Left renal cortex interstitium (tissue), 4 donors: Measurements from ENCODE around the gene RAE1. TPM values are rescaled to one million over a fixed set of nuclear protein-coding genes. Genes with fewer than 3 reads are reported as not detected.

Experiments used
- DNase-seq, 4 donors: peaks; one replicate each; pipeline ENCODE4 v3.0.0-alpha.2; 2013; ENCODE audit warnings: low read depth in 4 of 4, low spot score in 2 of 4, missing footprints in 1 of 4
- polyA plus RNA-seq, 4 donors: library from polyadenylated mRNA; unstranded; fragments of 120-200 nt; gene quantifications; one replicate each; pipeline ENCODE4 v1.2.1, GENCODE V29; 2013; ENCODE audit not compliant: insufficient read length in 4 of 4

The RAE1 gene
- polyA plus RNA-seq, 4 donors, result 54.4 to 58.3 (median 55.9) TPM

DNA sequence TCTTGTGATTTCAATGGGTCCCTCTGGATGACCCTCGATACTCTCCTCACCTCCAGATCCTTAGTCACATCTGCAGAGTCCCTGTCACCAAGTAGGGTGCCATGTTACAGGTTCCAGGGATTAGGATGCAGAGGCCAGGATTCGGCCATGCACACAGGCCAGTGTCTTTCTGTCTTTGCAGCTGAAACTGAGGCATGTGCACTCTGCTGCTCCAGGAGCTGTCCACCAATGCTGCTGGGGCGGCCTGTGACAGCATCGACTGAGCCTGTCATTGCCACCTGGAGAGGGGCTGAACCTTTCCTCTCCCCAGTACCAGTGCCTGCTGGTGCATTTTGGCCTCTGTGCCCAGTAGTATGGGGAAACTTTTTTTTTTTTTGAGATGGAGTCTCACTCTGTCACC lies 35.7 kb downstream of the RAE1 start:
- DNase-seq, result no peak

DNA sequence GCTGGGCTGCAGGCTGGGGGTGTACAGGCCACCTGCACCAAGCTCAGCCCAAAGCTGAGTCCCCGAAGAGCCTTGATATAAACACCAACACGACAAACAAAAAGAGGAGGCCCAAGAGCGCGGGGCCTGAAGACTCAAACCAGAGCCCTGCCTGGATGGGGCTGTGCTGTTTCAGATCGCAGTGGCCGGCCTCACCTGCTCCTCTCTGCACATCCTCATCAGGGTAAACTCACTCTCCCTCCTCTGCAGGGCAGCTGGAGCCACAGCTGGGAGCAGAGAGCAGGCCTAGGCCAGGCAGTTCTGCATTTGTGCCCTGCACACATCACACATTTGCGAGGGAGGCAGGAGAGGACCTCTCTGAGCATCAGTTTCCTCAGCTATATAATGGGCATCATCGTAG lies 36.4 kb downstream of the RAE1 start:
- DNase-seq, result no peak

DNA sequence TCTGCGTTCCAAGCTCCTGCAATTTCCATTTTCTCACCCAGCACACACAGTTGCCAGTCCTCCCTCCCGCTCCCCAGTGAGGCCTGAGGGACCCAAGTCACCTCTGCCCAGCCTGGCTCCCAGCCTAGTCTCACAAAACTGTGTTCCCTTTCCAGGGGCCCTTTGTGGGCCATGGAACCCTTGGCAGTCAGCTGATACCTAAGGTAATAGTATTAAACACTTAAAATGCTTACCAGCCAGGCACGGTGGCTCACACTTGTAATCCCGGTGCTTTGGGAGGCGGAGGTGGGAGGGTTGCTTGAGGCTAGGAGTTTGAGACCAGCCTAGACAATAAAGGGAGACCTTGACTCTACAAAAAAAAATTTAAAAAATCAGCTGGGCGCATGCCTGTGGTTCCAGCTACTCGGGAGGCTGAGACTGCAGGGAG lies 36.9 kb downstream of the RAE1 start:
- DNase-seq, result no peak

DNA sequence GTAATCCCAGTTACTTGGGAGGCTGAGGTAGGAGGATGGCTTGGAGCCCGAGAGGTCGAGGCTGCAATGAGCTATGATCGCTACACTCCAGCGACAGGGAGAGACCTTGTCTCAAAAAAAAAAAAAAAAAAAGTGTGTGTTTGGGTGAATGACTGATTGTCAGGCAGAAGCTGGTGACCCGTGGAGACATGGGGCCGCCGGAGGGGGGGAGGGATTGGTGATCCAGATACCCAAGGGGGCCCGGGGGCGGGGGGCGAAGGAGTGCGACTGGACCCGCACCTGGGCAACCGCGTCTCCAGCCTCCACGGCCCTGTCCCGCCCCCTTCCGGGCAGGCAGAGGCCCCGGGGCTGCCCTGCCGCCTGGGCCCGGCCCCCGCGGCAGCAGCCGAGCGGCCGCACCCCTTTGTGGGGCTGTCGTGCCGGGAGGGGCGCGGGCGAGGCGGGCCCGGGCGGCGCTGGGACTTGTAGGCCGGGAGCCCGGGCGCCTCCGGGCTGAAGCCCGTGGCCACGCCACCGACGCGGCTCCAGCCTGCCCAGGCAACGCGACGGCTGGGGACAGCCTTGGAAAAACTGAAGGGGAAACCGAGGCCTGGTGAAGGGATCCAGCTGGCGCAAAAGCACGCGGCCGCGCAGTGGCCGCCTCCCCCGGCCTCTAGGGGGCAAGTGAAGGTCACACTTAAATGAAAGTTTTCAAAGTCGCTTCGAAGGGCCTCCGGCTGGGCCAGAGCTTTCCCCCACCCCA lies 38.1 kb downstream of the RAE1 start:
- no peak for DNase-seq

DNA sequence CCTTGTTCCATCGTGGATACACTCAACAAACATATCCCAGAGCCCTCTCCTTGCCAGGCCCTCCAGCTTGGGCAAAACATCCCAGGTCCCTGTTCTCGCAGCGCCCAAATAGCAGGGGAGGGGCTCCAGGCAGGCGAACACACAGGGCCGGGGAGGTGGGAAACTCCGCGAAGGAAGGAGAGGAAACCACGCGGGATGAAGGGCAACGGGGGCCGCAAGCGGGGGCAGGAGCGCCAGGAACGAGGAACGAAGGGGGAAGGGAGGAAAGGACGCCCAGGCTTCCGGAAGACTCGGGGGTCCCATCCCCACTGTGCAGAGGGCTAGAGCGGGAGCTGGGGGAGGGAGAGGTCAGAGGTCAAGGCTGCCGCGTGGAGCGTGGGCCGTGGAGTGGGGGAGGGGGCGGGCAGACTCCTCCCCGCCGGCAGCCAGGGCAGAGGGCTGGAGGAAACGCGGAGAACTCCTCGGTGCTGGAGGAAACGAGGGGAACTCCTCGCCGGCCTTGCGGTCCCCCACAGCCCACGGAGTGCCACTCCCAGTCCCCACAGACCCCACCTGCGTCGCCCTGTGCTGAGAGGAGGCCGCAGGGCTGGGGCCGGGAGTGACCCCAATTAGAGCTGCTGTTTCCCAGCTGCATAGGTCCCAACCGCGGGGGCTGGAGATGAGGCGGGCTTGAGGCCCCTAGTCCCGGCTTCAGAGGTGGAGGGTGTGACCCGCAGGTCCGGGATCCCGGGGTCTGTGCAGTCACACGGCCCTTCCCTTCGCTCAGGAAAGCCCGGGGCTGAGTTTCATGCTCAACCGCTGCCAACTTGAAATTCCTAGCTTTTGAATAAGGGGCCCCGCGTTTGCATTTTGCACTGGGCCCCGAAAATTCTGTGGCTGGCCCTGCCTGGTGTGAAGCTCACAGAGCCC lies 38.9 kb downstream of the RAE1 start:
- no peak for DNase-seq

DNA sequence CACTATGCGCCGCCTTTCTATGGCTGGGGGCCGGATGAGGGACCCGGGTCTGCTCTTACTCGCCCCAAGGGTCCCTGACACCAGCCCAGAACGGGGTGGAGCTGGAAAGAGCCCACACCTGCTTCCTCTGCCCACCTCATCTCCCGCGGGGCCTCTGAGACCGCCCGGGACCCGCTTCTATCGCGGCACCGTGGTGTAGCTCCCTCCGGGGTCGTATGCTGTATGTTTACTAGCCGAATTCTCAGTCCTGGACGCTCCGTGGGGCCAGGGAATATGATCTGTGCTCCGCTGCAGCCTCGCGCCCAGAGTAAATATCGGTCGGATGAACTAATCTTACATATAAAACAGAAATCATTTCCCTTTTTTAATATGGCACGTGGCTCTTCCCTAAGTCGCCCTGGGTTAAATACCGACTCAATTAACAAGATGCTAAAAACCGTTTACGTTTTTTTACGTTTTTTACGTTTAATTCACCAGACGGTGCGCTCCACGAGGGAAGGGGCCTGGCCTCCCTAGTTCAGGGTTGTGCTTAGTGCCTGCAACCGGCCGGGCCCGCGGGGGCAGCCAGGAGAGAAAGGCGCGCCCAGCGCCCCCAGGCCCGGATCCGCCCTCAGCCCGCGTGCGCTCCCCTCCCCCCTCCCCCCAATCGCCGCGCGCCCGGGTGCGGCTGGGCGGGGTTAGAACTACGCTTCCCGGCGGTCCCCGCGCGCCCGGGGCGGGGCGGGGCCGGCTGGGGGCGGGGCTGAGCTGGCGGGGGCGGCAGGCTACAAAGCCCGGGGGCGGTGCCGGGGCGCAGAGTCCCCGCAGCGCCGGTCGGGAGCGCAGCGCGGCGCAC lies 39.8 kb downstream of the RAE1 start, which contains the start of gene RBM38:
Gene RBM38 (plus strand): TSS at position 793 of the 835 bp plus-strand sequence. CDS start 186 bp downstream, outside the sequence.
- DNase-seq, result no peak

DNA sequence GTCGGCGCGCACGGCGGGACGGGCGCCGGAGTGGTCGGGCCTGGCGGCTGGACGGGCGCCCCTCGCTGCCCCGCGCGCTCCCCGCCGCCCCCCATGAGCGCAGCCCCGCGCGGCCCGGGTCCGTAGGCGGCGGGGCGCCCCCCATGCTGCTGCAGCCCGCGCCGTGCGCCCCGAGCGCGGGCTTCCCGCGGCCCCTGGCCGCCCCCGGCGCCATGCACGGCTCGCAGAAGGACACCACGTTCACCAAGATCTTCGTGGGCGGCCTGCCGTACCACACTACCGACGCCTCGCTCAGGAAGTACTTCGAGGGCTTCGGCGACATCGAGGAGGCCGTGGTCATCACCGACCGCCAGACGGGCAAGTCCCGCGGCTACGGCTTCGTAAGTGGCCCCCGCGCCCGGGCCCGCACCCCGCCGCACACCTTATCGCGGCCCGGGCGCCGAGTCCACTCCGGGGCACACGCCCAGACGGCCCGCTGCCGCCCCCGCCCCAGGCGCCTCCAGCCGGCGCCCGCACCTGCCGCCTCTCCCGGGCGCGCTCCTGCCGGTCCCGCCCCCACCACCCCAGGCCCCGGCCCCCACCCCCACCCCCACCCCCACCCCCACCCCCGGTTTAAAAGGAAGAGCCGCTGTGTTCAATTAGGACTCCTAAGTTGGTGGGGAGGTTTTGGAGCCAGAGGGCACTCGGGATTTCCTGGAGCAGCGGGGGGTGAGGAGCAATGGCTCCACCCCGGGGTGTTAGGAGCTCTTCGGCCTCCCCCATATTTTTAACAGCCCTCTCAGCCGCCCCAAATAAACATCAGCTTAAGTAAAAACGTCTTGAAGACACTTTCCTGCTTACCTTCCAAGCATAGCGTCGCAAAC lies 40.6 kb downstream of the RAE1 start:
- no peak for DNase-seq

DNA sequence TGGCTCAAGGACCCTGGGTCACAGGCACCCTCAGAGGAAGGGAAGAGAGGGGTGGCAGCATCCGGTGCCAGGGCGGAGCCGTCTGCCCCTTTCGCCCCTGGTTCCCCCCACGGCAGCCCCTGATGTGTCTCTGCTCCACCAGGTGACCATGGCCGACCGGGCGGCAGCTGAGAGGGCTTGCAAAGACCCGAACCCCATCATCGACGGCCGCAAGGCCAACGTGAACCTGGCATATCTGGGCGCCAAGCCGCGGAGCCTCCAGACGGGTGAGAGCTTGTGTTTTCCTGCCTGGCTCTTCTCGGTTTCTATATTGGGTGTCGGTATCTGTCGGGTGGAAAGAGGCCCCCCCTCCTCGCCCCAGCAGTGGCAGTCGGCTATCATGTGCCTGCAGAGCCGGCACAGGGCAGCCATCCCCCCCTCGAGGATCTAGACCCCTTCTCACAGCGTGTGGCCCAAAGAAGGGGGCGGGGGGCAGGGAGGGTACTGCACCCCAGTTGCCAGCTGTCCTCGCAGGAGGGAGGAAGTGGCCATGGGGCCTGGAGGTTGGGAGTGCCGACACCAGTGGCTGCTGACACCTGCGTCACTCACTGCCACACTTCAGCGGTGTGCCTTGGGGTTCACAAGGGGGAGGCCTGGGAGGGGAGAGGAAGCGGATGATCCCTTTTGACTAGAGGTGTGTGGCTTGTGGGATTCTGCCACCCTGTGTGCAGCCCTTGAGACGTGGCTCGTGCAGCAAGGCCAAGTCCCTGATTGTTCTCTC lies 41.6 kb downstream of the RAE1 start:
- no peak for DNase-seq

DNA sequence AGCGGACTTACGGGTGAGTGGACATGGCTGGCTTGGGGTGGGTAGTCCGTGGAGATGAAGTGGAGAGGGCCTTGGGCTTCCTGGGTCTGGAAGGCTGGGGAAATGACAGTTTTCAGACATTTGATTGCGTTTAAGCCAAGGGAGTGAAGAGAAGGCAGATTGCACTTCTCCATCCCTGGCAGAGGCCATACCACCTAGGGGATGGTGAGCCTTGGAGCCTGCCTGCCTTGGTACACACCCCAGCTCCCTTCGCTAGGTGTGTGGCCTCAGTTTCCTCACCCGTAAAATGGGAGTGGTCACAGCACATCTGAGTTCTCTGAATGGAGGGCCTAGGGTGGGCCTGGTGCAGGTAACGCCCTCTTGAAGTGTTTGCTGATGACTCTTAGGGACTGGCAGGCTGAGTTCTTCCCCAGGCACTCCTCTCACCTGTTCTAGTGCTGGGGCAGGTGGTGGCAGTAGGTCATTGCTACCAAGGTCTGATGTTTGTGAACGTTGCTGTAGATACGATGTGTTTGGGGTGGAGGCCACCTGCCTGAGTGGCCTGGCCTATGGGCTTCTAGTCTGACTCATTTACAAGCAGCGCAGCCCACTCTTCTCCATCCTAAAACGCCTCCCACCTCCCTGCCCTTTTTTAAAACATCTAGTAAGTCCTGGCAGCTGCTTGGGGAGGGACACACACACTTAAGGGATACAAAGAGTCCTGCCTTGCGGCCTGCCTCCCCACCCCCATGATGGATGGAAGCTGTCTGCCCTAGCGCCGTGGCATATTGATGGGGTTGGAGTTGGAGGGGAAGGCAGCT lies 42.5 kb downstream of the RAE1 start:
- no peak for DNase-seq

DNA sequence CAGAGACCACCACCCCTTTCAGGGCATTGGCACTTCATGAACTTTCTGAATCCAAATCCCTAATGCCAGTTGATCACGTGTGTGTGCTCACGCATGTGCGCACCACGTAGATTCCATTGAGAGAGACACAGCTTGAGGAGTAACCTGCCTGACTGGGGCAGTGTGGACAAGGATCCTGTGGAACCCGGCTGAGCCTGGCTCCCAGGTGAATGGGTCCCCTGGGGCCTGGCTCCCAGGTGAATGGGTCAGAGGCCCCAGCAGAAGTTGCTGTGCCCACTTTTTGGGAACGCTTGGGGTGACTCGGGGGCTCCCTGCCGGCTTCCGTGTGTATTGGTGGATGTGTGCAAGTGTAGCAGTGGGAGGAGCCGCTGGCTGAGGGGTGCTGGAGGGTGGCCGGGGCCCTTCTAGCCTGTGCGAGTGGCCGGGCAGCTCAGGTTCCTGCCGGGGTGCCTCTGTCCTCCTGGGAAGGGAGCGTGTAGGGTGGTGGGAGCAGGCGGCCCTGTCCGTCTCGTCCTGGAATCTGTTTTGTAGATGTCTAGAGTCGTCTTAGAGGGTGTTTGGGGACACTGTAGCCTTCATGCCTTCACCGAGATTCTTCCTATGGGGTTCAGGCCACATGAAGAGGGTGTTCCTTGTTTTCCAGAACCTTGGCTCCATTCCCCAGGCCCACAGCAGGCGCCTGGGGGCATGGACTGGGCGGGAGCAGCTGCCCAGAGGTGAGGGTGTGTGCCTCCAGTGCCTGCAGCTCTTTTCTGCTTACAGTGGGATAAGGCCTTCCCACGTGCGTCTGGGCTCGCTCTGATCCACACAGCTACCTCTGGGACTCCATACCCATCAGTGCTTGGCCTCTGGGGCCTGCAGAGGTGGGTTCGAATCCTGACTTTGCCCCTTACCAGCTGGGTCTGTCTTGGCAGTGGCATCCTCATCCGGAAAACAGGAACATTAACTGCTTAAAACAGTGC lies 43.3 kb downstream of the RAE1 start:
- no peak for DNase-seq

DNA sequence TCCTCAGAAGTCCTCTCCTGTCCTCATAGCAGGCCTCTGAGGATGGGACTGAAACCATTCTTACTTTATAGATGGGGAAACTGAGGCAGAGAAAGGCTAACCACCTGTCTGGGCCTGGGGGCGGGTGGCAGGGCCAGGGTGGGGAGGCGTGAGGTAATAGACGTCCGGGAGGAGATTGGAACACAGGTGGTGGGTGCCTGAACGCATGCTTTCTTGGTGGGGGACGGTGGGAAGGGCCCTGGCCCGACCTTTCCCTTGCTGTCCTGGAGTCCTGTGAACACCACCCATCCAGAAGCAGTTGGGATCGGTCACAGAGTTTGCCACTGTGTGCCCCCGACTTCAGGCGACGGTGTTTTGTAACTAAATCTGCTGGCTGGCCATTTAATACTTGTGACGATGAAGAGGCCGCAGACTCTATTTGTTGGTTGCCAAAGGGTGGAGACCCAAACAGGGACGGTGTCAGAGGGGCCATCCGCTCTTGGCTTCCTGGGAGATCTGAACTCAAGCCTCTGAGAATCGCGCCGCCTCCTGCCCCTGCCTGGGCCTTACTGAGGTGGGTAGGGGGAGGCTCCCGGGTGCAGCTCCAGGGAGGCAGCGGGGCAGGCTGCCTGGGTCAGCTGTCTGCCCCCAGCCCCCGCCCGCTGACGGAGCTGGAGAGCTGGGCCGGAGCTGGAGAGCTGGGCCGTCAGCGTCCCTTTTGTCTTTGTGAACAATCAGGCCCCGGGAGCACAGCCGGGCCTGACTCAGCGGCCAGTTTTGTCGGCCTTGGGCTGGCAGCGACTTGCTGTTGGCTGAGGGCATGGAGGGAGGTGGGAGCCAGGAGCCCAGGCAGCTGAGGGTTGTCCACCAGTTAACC lies 44.3 kb downstream of the RAE1 start:
- no peak for DNase-seq

DNA sequence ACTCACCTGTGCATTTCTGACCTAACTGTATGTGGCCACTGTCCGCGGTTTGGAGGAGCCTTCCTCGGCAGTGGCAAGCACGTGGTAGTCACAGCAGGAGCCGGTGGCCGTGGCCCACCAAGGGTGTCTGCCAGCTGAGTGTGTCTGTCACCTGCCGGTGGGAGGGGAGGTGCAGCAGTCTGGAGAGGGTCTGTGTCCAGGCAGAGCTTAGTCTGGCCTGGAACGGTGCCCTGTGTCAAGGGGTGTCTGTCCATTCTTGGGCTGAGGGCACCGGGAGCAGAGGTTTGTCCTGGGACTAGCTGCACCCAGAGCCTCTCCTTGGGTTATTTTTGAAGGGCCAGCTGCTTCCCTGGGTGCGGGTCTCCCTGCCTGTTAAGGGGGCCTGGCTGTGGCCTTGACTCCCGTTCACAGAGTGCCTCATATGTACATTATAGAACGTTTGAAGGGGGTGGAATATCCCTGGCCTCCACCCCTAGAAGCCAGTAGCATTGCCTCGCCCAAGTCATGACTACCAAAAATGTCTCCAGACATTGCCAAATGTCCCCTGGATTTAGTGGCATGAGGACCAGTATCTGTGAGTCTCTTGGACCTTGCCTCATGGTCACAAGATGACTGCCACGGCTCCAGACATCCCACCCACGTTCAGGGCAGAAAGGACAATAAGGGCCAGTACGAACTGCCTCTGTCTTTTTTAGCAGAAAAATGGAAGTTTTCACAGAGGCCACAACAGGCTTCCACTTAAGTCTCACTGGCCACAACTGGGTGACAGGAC lies 45.3 kb downstream of the RAE1 start:
- DNase-seq, result no peak

DNA sequence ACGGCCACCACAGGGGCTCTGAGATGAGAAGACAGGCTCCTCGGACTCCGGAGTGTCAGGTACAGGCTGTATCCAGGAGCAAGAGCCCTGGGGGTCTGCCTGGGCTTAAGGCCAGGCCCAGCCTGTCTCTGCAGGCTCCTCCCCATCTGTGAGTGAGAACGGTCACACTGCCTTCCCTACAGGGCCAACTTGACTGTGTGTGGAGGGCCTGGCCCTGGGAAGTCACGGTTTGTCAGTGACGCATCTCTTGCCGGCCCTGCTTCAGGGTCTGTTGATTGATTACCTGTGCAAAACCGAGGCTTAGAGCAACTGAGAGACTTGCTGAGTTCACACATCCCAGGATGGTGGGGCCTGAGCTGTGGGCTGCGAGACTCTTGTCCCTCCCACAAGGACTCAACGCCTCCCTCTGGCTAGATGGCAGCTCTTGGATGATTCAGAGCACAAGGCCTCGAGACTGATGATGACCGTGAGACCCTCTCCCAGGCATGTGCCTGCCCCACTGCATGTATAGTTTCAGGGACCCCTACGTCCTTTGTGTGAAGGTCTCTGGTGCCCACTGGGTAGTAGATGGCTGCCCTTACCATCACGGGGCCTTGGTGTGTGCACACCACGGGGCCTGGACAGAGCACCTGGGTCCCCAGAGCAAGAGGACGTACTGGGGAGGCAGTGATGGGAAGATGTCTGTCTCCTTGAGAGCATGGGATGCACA lies 46.1 kb downstream of the RAE1 start:
- no peak for DNase-seq

DNA sequence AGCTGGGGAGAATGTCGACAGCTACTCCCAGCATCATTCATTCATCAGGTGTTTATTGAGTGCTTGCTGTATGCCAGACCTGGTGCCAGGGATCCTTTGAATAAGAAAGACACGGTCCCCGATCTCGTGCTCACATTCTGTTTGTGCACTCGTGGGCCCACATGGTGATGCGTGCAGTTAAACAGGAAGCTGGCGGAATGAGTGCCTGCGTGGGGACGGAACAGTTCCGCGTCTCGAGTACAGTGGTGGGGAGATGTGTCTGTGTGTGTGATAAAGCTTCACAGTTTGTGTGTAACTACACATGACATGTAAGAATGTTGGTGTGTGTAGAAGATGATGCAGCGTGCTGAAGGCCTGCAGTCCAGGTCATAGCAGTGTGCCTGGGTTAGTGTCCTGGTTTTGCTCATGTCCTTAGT lies 46.6 kb downstream of the RAE1 start:
- no peak for DNase-seq
